SK-N-SH (cell line): ENCODE data around the gene NOLC1.

ENCODE experiments used
- CTCF ChIP-seq: fragments of 200-600 bp; sonication (generic); IDR thresholded peaks from 2 replicates; pipeline ENCODE4 v1.6.1; 2017; ENCODE audit warnings: antibody characterized with exemption, mild to moderate bottlenecking, moderate library complexity
- EZH2phosphoT487 ChIP-seq: fragments of 200-600 bp; sonication (generic); IDR thresholded peaks from 2 replicates; pipeline ENCODE4 v1.6.1; 2017; ENCODE audit warnings: low read depth, mixed run types, mild to moderate bottlenecking, antibody characterized with exemption, moderate library complexity, borderline replicate concordance
- FOSL2 ChIP-seq: IDR thresholded peaks from 2 replicates; pipeline ENCODE4 v1.4.0; 2012; ENCODE audit warnings: low read depth, mild to moderate bottlenecking, moderate library complexity, borderline replicate concordance
- POLR2AphosphoS5 ChIP-seq: IDR thresholded peaks from 2 replicates; pipeline ENCODE4 v1.6.1; 2012; ENCODE audit warnings: low read depth, low read length
- RXRA ChIP-seq: IDR thresholded peaks from 2 replicates; pipeline ENCODE4 v1.4.0; 2012; ENCODE audit warnings: low read depth, mild to moderate bottlenecking, borderline replicate concordance
- SIN3A ChIP-seq: IDR thresholded peaks from 2 replicates; pipeline ENCODE4 v1.6.1; 2012; ENCODE audit warnings: low read depth, mild to moderate bottlenecking, low read length, moderate library complexity, borderline replicate concordance
- SMC3 ChIP-seq: IDR thresholded peaks from 2 replicates; pipeline ENCODE4 v1.6.1; 2012; ENCODE audit warnings: low read depth, low read length, improper control_type of control experiment
- TAF1 ChIP-seq: IDR thresholded peaks from 2 replicates; pipeline ENCODE4 v1.6.1; 2012; ENCODE audit warnings: low read depth, mild to moderate bottlenecking, low read length, moderate library complexity, borderline replicate concordance

DNA sequence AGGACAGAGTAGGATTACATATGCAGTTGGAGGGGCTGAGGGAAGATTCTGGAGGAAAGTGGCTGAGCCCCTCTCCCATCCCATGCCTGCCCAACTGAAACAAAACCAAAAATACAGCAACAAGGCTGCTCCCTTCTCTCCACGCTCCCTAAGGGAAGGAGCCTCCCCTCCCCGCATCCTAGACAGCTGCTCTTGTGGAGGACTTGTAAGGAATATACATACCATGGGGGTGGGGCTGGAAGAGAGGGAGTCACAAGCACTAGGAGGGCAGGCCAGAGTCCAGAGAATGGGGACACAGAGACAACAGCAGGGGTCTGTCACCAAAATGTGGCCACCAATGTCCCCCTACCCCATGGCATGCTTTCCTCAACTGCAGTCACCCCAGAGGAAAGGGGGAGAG, 45.2 kb upstream of the NOLC1 start:
- TF ChIP-seq TAF1 (no peak), CTCF (no peak), RXRA (no peak), EZH2phosphoT487 (no peak), POLR2AphosphoS5 (no peak), SIN3A (no peak), FOSL2 (no peak), SMC3 (no peak)
